Heart right ventricle (tissue), 16 donors: Measurements from ENCODE around the gene FAM83F. TPM values are rescaled to one million over a fixed set of nuclear protein-coding genes. Genes with fewer than 3 reads are reported as not detected.

Experiments used
- ATAC-seq, 8 donors: fragments of 200-7000 bp; cut with Tn5 transposase; one replicate each; pipeline ENCODE4 v1.9.1; 2020; ENCODE audit warnings: mild to moderate bottlenecking in 8 of 8, moderate library complexity in 8 of 8, moderate number of reproducible peaks in 1 of 8
- DNase-seq, 2 donors: peaks; one replicate each; pipeline ENCODE4 v3.0.0-alpha.2; 2020
- H3K27ac ChIP-seq, 10 donors: fragments of 200-600 bp; sonication (generic) in 2 of 10; one replicate each; pipeline versions ENCODE4 v1.5.0 to v1.8.0; 2020 to 2022; ENCODE audit warnings: mild to moderate bottlenecking in 3 of 10
- H3K27me3 ChIP-seq, 7 donors: fragments of 200-600 bp; one replicate each; pipeline ENCODE4 v1.8.0; 2021 to 2022; ENCODE audit warnings: mild to moderate bottlenecking in 2 of 7
- H3K36me3 ChIP-seq, 9 donors: fragments of 200-600 bp; sonication (generic) in 1 of 9; one replicate each; pipeline versions ENCODE4 v1.5.0 to v1.8.0; 2020 to 2022; ENCODE audit warnings: mild to moderate bottlenecking in 2 of 9
- H3K4me1 ChIP-seq, 9 donors: fragments of 200-600 bp; sonication (generic) in 1 of 9; one replicate each; pipeline versions ENCODE4 v1.5.0 to v1.8.0; 2020 to 2022; ENCODE audit warnings: mild to moderate bottlenecking in 4 of 9
- H3K4me3 ChIP-seq, 10 donors: fragments of 200-600 bp; sonication (generic) in 2 of 10; one replicate each; pipeline versions ENCODE4 v1.5.0 to v1.8.0; 2020 to 2022; ENCODE audit warnings: mild to moderate bottlenecking in 7 of 10, moderate library complexity in 2 of 10
- H3K9me3 ChIP-seq, 11 donors: fragments of 200-600 bp in 10 of 11; sonication (generic) in 2 of 11; one replicate each; pipeline versions ENCODE4 v1.5.0 to v1.8.0; 2013 to 2022; ENCODE audit warnings: mild to moderate bottlenecking in 2 of 11, control low read depth in 1 of 11, moderate library complexity in 1 of 11
- WGBS, 2 donors: extraction: QIAGEN DNeasy Blood & Tissue Kit; methylation state at CpG; one replicate each; pipeline ENCODE4 v1.1.7; 2013; ENCODE audit warnings: inconsistent platforms in 1 of 2; 5-methylcytosine and 5-hydroxymethylcytosine counted together
- intact Hi-C, 10 donors: fragments of 100-400 bp; cut with DNase I; formaldehyde crosslinking; loops; one replicate each; pipeline versions ENCODE4 v1.11.1 to v1.14.2; 2022
- polyA plus RNA-seq, 2 donors: library from polyadenylated mRNA; stranded (reverse); fragments of 200-250 nt; gene quantifications; one replicate each; pipeline ENCODE4 v1.2.3, GENCODE V29; 2013
- total RNA-seq, 10 donors: library from RNA; stranded (reverse); fragmentation: NEBNext Ultra II Directional in 3 of 10; extraction: Animal tissue kit (Norgen Biotek cat#: 25700) in 3 of 10; gene quantifications; one replicate each; pipeline versions ENCODE4 v1.2.1 to v1.2.4, GENCODE V29; 2021 to 2023
- TF ChIP-seq, protein P1 (sequence below), 9 donors: fragments of 200-600 bp; sonication (generic) in 2 of 9; IDR thresholded peaks; one replicate each; pipeline versions ENCODE4 v1.5.0 to v1.8.0; 2021 to 2022; ENCODE audit warnings: antibody characterized with exemption in 9 of 9, mild to moderate bottlenecking in 5 of 9, moderate library complexity in 1 of 9
- donor health status: Arrhythmogenic right ventricular cardiomyopathy.
- donor health status: ischemic (EF 13 %, LVEDD 7.1; RV severe dilation, severe dysfunction).
- donor health status: healthy with polysubstance abuse.
- donor health status: DM: no; HTN: yes; CAD: no.
- donor health status: DM: no; HTN: no; CAD: no.
- donor health status: ischemic (EF 25% LVEDD 6.9; RV normal size, moderate dysfunction).
- donor health status: ischemic (EF 25% LVEDD 5.7; RV mildly dilated, moderate dysfunction).
- donor health status: healthy.
- donor health status: DM: yes; HTN: yes; CAD: no.
- donor health status: Ischemic cardiomyopathy.
- donor health status: ischemic (EF 35%, LVEDD 5.7; RV mildly dilated, moderate dysfunction).
- donor health status: nonischemic (EF 11% LVEDD 7.7; RV severe dilation, severe dysfunction).
- donor health status: DM: yes; HTN: yes; CAD: no.
- donor health status: PGD.
- donor health status: ischemic (EF 29% LVEDD 5.4; RV normal size, mild dysfunction).
- donor health status: nonischemic (EF 23%, LVEDD 6.1; RV moderate dilation, normal function).

FAM83F gene
- total and polyA plus RNA-seq, 12 donors = 1.1 to 9.7 (median 2.3) TPM

DNA sequence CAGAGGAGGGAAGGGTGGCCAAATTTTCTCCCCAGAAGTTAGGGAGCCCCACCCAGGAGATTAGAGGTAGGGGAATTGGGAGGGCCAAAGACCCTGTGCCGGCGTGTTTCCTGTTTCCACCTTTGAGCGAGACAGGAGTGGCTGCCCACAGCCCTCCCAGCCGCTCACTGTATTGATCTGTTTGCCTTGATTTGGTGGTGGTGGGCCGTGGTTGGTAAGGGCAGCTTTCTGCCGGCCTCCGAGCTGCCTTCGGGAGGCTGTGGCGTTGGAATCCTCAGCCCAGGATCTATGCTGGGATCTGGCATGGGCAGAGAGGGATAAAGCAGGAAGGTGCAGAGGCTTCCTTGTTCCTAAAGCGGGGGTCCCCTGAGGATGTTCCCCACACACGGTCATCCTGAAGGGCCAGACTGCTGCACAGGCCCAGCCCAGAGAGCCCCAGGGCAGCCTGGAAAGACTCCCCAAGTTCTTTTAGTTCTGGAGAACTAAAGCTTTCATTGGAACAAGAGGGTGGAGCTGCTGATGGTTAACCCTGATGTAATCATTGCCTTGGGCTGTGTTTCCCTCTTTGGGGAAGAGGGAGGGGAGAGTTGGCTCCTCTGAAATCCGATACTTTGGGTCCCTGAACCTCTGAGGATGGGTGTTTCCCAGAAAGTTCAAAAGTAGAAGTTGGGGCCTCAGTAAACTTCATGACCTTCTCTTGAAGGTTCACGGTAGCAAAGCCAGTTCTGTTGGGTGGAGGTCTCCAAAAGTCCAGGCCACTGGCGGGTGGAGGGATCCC is 7.2 kb downstream of the FAM83F start:
- no peak for ATAC-seq
- intact Hi-C loops = loop anchor here in 1 of 10 donors (1.0 kb wide), 1 partner anchor 35 kb away; no protein-coding TSS in a partner anchor
- H3K27ac ChIP-seq = no peak overlapping the region

DNA sequence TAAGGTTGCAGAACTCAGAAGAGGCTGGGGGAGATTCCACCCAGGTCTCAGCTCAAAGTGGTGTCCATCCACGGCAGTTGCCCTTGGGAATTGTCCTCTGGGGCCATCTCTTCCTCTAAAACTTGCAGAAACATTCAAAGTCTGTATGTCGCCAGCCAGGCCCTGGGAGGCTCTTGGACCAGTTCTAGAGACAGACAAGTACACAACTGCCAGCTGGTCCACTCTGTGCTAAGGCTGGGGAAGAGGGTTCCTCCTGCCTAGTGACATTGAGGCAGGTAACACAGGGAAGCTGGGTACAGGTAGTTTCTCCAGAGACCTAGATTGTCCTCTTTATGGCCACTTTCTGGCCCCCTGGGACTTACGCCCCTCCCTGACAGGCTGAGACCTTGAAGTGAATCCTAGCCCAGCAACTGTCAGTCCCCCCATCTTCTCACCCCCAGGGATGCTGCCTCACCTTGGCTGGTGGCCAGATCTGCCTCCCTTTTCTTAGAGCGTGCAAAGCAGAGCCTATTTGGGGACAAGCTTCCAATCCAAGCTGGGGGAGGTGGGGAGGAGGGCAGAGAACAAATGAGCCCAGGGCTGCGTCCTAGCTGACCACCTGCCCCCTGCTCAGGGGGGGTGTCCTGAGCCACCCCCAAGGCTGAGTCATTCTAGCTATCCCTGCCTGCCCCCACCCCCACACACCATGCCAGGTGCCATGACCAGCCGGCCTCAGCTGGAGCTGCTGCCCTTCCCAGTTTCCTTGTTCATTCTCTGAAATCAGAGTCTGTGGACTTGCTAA is 8.4 kb downstream of the FAM83F start:
- DNase-seq (no peak), ATAC-seq (no peak)
- Histone ChIP-seq H3K4me1 (peaks cover 0 to 14% (median 4%) of the 10 kb centered on the region in 9 donors), H3K27ac (no peak overlapping the region), H3K27me3 (peaks cover 0 to 12% (median 4%) of the 10 kb centered on the region in 7 donors), H3K9me3 (no peaks in the 10 kb centered on the region), H3K4me3 (no peak overlapping the region), H3K36me3 (no peaks in the 10 kb centered on the region)
- 74 to 75% methylated on average over 6 of the region's 6 CpGs for WGBS, 2 donors
- TF ChIP-seq, protein P1, sequence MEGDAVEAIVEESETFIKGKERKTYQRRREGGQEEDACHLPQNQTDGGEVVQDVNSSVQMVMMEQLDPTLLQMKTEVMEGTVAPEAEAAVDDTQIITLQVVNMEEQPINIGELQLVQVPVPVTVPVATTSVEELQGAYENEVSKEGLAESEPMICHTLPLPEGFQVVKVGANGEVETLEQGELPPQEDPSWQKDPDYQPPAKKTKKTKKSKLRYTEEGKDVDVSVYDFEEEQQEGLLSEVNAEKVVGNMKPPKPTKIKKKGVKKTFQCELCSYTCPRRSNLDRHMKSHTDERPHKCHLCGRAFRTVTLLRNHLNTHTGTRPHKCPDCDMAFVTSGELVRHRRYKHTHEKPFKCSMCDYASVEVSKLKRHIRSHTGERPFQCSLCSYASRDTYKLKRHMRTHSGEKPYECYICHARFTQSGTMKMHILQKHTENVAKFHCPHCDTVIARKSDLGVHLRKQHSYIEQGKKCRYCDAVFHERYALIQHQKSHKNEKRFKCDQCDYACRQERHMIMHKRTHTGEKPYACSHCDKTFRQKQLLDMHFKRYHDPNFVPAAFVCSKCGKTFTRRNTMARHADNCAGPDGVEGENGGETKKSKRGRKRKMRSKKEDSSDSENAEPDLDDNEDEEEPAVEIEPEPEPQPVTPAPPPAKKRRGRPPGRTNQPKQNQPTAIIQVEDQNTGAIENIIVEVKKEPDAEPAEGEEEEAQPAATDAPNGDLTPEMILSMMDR (IDR thresholded peaks at IDR 0.05) = no peak
- intact Hi-C loops = loop anchor here in 1 of 10 donors (1.0 kb wide), 1 partner anchor 36 kb away; no protein-coding TSS in a partner anchor

More for the DNA sequence above, 7.2 kb downstream of the FAM83F start:
- H3K9me3 ChIP-seq = no peaks in the 10 kb centered on the region
- WGBS, 2 donors = 66 to 72% methylated on average over 14 of the region's 14 CpGs
- no peak for DNase-seq
- TF ChIP-seq, protein P1 (IDR thresholded peaks at IDR 0.05) = no peak
- H3K27me3 ChIP-seq = peaks cover 0 to 8% (median 0%) of the 10 kb centered on the region in 7 donors
- H3K4me1 ChIP-seq = peaks cover 0 to 21% (median 8%) of the 10 kb centered on the region in 9 donors
- H3K36me3 ChIP-seq = no peaks in the 10 kb centered on the region
- no peak overlapping the region for H3K4me3 ChIP-seq

DNA sequence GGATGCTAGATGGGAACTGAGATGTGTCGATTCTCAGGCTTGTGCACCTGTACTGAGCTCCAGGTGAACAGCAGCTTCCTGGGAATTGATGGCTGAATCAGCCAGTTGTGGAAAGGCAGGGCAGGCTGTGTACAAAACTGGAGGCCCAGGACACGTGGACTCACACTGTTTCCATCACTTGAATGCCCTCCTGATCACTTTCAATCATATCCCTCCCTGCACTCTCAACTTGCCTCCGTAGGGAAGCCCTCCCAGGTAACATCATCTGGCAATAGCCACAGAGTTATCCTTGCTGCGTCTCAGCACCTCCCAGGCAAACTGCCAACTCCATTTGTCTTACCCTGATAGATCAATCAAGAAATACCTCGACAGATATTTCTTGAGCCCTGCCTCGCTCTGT is 10.1 kb downstream of the FAM83F start:
- no peaks in the 10 kb centered on the region for H3K9me3 ChIP-seq
- intact Hi-C loops = loop anchor here in 1 of 10 donors (5.0 kb wide), 1 partner anchor 443 kb away; no protein-coding TSS in a partner anchor
- no peak overlapping the region for H3K27ac ChIP-seq
- H3K4me3 ChIP-seq = no peak overlapping the region
- TF ChIP-seq, protein P1 (IDR thresholded peaks at IDR 0.05) = no peak
- 69 to 76% methylated on average over 6 of the region's 6 CpGs for WGBS, 2 donors
- H3K36me3 ChIP-seq = no peaks in the 10 kb centered on the region
- H3K27me3 ChIP-seq = peaks cover 0 to 29% (median 19%) of the 10 kb centered on the region in 7 donors
- ATAC-seq (no peak), DNase-seq (no peak)
- peaks cover 0 to 17% (median 0%) of the 10 kb centered on the region in 9 donors for H3K4me1 ChIP-seq

DNA sequence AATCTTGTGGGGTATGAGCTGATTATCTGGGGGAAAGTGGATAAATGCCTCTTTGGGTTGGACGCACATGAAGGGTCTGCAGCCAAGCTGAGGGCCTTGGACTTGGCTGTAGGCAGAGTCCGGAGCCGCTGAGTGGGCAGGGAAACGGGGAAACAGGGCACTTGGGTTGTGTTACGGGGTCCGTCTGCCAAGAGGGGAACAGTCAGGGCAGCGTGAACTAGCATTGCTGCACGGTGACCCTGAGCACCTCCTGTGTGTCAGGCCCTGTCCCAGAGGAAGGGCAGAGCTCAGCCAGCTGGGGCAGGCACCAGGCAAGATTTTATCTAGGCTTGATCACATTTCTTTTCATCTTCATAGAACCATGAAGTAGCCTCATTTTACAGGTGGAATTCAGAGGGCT is 11.9 kb downstream of the FAM83F start:
- no peaks in the 10 kb centered on the region for H3K36me3 ChIP-seq
- peaks cover 0 to 45% (median 37%) of the 10 kb centered on the region in 7 donors for H3K27me3 ChIP-seq
- 73 to 80% methylated on average over 8 of the region's 8 CpGs for WGBS, 2 donors
- ATAC-seq (no peak), DNase-seq (no peak)
- H3K4me3 ChIP-seq = no peak overlapping the region
- peaks cover 0 to 20% (median 0%) of the 10 kb centered on the region in 9 donors for H3K4me1 ChIP-seq
- TF ChIP-seq, protein P1 (IDR thresholded peaks at IDR 0.05) = no peak
- intact Hi-C loops = loop anchor here in 1 of 10 donors (5.0 kb wide), 1 partner anchor 444 kb away; no protein-coding TSS in a partner anchor
- H3K9me3 ChIP-seq = no peaks in the 10 kb centered on the region
- no peak overlapping the region for H3K27ac ChIP-seq
